Colonic mucosa (tissue), 4 donors: ENCODE results near the gene LMO1. TPM values are rescaled to one million over a fixed set of nuclear protein-coding genes. Genes with fewer than 3 reads are reported as not detected.

Experiments
- DNase-seq: peaks from one replicate; pipeline ENCODE4 v3.0.0-alpha.2; 2020
- H3K27ac ChIP-seq: fragments of 200-600 bp; one replicate; pipeline ENCODE4 v1.8.0; 2021
- H3K27me3 ChIP-seq: fragments of 200-600 bp; one replicate; pipeline ENCODE4 v1.8.0; 2021
- H3K36me3 ChIP-seq: fragments of 200-600 bp; one replicate; pipeline ENCODE4 v1.8.0; 2021
- H3K4me1 ChIP-seq: fragments of 200-600 bp; one replicate; pipeline ENCODE4 v1.8.0; 2021; ENCODE audit warnings: mild to moderate bottlenecking
- H3K4me3 ChIP-seq: fragments of 200-600 bp; one replicate; pipeline ENCODE4 v1.8.0; 2021
- H3K9ac ChIP-seq, 2 donors: one replicate each; pipeline ENCODE4 v1.7.0; 2013; ENCODE audit warnings: control low read depth in 2 of 2, low read depth in 2 of 2, low read length in 2 of 2
- H3K9me3 ChIP-seq: fragments of 200-600 bp; one replicate; pipeline ENCODE4 v1.8.0; 2021
- intact Hi-C: fragments of 100-400 bp; cut with DNase I; formaldehyde crosslinking; loops from one replicate; pipeline ENCODE4 v1.14.1; 2022
- total RNA-seq, 2 donors: library from RNA; stranded (reverse); fragmentation: NEBNext Ultra II Directional in 1 of 2; extraction: Animal tissue kit (Norgen Biotek cat#: 25700) in 1 of 2; gene quantifications; one replicate each; pipeline ENCODE4 v1.2.1, GENCODE V29; 2021
- TF ChIP-seq, protein P1 (sequence below): fragments of 200-600 bp; IDR thresholded peaks from one replicate; pipeline ENCODE4 v1.8.0; 2022; ENCODE audit warnings: antibody characterized with exemption, mild to moderate bottlenecking
- donor health status: healthy.
- donor health status: DM: no; HTN: no; CAD: no.
- donor health status: DM: no; HTN: no; CAD: no.

Gene LMO1
- total RNA-seq, 2 donors from 2014 or later: not detected

DNA sequence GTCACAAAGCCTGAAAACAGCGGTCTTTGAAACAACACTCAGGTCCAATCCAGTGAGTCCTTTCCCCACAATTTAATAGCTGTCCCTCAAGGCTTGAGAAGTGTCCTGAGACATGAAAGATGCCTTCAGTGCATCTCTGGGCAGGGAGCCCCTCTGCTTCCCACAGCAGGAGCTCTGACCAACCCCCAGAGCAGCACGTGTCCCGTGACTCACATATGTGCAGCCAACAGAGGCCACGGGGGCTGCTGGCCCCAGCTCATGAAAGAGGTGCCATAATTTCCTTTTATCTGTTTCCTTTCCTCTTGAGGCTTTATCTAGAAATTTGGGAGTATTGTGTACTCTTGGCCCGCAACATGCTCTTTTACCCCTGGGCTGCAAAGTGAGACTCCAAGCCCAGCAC lies 33.2 kb upstream of the LMO1 start:
- H3K9ac ChIP-seq: no peak overlapping the region
- TF ChIP-seq, protein P1, sequence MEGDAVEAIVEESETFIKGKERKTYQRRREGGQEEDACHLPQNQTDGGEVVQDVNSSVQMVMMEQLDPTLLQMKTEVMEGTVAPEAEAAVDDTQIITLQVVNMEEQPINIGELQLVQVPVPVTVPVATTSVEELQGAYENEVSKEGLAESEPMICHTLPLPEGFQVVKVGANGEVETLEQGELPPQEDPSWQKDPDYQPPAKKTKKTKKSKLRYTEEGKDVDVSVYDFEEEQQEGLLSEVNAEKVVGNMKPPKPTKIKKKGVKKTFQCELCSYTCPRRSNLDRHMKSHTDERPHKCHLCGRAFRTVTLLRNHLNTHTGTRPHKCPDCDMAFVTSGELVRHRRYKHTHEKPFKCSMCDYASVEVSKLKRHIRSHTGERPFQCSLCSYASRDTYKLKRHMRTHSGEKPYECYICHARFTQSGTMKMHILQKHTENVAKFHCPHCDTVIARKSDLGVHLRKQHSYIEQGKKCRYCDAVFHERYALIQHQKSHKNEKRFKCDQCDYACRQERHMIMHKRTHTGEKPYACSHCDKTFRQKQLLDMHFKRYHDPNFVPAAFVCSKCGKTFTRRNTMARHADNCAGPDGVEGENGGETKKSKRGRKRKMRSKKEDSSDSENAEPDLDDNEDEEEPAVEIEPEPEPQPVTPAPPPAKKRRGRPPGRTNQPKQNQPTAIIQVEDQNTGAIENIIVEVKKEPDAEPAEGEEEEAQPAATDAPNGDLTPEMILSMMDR: no peak
- H3K9me3 ChIP-seq: no peaks in the 10 kb centered on the region
- no peaks in the 10 kb centered on the region for H3K36me3 ChIP-seq
- H3K27me3 ChIP-seq: no peaks in the 10 kb centered on the region
- no peak for DNase-seq
- intact Hi-C loops: no loop called here
- H3K4me1 ChIP-seq: no peaks in the 10 kb centered on the region
- no peak overlapping the region for H3K4me3 ChIP-seq
- no peak overlapping the region for H3K27ac ChIP-seq

DNA sequence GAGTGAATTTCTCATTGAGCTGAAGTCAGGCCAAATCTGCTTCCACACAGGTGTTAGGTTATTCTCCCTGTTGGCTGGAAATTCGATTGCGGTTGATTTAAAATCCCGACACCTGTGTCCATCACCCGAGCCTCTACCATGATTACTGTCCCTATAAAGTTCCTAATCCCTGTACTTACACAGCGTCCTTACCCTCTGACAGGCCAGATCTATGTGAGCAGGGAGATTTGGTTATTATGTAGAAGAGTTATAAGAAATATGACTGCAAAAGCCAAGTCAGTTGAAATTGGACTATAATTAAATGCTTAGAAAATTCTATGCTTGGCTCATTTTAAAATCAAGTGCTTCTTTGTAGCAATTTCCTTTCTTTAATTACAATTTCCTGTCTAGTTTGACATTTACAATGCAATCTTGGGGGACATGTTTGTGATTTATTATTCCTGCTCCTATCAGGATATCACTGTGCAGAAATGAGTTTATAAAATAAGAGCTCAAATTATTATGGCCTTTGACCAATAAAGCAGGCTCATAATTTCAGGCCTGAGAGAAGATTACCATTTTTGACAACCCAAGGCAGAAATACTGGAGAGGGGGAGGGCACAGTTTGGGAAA lies 32.5 kb upstream of the LMO1 start:
- no peak overlapping the region for H3K9ac ChIP-seq
- no peaks in the 10 kb centered on the region for H3K9me3 ChIP-seq
- no peaks in the 10 kb centered on the region for H3K27me3 ChIP-seq
- intact Hi-C loops: no loop called here
- no peaks in the 10 kb centered on the region for H3K36me3 ChIP-seq
- TF ChIP-seq, protein P1: no peak
- H3K4me1 ChIP-seq: no peaks in the 10 kb centered on the region
- no peak overlapping the region for H3K4me3 ChIP-seq
- no peak overlapping the region for H3K27ac ChIP-seq
- DNase-seq: no peak

DNA sequence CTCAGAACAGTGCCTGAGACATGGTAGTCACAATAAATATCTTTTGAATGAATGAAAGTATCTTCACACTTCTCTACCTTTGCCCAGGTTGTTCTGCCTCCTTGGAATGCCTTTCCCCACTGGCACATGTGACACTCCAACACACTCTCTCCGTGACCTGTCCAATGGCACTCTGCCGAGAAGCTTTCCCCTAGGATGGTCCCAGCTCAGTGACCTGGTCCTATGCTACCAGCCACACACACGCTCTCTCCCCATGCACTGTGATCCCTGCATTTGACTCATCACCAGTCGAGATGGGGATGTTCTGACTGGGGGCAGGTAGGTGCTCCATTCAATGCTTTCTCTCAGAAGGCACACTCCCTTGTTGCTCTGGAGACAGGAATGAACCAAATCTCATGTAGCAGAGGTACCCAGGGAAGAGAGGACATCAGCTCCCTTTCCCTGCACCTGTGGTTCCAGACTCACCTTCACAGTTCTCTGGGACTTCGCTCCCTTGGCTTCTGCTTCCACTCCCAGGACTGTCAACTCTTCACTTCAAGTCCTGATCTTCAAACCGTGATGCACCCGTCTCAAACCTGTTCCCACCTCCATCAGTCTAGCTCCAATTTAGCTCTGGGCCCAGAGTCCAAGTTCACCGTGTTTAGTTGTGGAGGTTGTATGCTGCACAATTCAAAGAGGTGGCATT lies 30.7 kb upstream of the LMO1 start:
- Histone ChIP-seq H3K9me3 (no peaks in the 10 kb centered on the region), H3K9ac (no peak overlapping the region), H3K27me3 (no peaks in the 10 kb centered on the region), H3K27ac (no peak overlapping the region), H3K36me3 (no peaks in the 10 kb centered on the region), H3K4me1 (no peaks in the 10 kb centered on the region), H3K4me3 (no peak overlapping the region)
- intact Hi-C loops: no loop called here
- TF ChIP-seq, protein P1: no peak
- no peak for DNase-seq

DNA sequence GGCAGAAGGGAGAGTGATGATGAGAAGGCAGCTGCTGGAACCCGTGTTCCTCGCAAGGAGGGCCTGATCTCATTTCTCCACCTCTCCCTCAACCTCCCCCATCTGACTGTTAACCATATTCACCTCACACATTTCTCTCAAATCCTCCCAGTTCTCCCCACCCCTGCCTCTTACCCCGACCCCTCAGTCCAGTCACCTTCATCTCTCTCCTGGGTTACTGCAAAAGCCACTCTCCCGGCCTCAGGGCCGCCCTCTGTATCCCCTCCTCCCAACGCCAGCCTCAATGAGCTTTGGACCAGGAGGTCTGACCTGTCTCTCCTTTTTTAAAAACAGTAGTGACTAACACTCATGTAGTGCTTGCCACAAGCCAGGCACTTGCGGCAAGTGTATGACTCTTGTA lies 29.5 kb upstream of the LMO1 start:
- no peaks in the 10 kb centered on the region for H3K27me3 ChIP-seq
- H3K9me3 ChIP-seq: no peaks in the 10 kb centered on the region
- no peaks in the 10 kb centered on the region for H3K4me1 ChIP-seq
- H3K9ac ChIP-seq: no peak overlapping the region
- TF ChIP-seq, protein P1: no peak
- H3K4me3 ChIP-seq: no peak overlapping the region
- no peak for DNase-seq
- H3K27ac ChIP-seq: no peak overlapping the region
- intact Hi-C loops: no loop called here
- H3K36me3 ChIP-seq: no peaks in the 10 kb centered on the region

DNA sequence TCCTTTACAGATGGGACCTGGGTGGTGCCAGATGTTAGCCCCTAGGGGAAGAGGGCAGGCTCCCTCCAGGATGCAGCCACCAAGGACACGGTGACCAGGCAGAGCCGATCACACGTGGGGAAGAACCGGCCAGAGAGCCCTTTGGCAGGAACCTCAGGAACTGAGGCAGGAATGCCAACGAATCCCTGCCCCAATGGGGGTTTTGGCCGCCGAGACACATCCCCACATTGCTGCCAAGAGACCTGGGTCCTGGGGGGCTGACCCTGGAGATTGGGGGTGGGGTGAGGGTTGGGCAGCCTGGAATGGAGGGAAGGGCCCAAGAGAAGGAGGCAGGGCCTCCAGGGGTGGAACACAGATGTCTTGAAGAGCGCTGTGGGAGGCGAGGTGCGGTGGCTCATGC lies 28.7 kb upstream of the LMO1 start:
- Histone ChIP-seq H3K9me3 (no peaks in the 10 kb centered on the region), H3K27me3 (no peaks in the 10 kb centered on the region), H3K36me3 (no peaks in the 10 kb centered on the region), H3K4me3 (no peak overlapping the region), H3K9ac (no peak overlapping the region), H3K27ac (no peak overlapping the region), H3K4me1 (no peaks in the 10 kb centered on the region)
- no peak for DNase-seq
- intact Hi-C loops: no loop called here
- TF ChIP-seq, protein P1: no peak
